Fibroblast of peridontal ligament (primary cell): ENCODE measurements around the gene CORO1C.
A peak's percentile ranks its signal among the peaks of the same experiment; 100 is the strongest.

Experiments used
- DNase-seq: peaks from one replicate; pipeline ENCODE4 v3.0.0-alpha.2; 2010; ENCODE audit errors: extremely low read depth

The CORO1C gene

GRCh38 chr12:108724890-108725151 lies 6.5 kb downstream of the CORO1C start:
- no peak for DNase-seq

- DNase-seq: no peak
Observed at GRCh38 chr12:108724054-108724889, 7.0 kb downstream of the CORO1C start.

DNA sequence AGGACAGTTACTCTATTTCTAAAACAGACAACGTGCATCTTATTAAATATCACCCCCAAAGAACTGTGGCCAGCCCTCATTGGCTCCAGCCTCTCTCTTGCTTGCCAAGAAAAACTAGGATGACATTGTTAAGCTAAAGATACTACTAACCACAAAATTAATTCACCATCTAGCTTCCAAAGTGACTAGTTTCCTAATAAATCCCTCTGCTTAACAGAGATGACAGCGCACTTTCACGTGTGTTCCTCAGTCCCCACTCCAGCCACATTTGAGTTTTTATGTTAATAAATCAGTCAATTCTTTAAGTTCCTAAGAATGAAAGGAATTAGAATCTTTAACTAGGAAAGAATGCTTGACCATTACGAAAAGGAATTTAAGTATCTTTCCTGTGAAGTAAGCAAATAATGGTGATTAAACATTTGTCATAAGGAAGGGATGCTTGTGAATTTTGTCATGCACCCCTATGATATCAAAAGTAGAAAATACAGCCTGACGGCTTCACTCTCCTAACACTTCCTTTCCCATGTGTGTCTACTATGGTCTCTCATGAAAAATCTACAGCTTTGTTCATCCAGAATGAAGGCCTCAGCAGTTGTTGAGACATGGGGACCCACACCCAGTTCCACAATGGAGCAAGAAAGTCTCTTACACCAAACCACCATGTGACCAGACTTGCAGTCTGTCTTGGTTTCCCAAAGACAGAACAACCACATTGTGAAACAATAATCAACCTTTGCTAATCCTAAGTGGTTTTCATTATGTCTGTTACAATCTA lies 8.1 kb downstream of the CORO1C start:
- peak; percentile 85 for DNase-seq

- peak; percentile 54 for DNase-seq
Observed at GRCh38 chr12:108722463-108722862, 8.9 kb downstream of the CORO1C start.

DNA sequence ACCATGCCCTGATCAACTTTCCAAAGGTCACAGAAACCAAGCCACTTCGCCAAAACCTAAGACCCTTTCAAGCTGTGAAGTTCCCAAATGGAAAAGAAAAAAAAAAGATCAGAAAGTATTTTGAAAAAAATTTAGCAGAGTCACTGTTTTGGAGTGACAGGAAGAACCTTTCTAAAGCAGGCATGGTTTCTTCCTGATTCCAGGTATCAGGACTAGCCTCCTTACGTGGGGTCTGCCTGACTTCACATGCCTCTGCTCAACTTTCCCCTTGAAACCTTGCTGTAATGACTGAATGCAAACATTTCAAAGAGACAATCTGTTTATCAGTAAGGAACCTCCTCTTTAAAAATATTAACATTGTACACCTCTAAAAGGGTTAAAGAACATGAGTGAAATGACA lies 9.5 kb downstream of the CORO1C start:
- no peak for DNase-seq

GRCh38 chr12:108720757-108721514 lies 10.4 kb downstream of the CORO1C start:
- peak; percentile 62 for DNase-seq

DNA sequence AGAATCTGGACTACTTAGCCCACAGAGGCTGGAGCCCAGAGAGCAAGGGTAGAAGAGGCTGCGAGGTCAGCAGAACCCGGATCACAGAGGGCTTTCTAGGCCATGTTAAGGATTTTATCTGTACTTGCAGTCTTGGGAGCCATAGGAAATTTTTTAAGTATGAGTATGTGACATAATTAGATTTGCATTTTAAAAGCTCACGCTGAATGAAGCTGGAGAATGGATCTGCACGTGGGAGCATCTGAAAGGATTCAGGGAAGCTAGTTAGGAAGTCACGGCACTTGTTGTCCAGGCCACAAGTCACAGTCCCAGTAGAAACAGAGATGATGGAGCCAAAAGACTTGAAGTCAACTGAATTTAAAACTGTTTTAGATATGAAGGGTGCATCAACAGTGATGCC lies 14.1 kb downstream of the CORO1C start:
- no peak for DNase-seq

DNA sequence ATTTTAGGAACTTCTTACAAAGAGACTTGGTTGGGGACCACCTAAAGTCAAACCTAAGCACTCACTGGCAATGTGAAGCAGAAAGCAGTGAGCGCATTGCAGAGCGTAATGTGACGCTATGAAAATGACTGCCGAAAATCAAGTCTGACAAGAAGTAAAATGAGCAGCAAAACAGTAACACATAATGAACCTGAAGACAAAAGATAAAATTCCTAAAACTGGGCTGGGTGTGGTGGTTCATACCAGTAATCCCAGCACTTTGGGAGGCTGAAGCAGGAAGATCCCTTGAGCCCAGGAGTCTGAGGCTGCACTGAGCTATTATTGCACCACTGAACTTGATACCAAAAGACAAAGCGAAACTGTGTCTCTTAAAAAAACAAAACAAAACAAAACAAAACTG lies 16.5 kb downstream of the CORO1C start:
- DNase-seq: no peak

DNA sequence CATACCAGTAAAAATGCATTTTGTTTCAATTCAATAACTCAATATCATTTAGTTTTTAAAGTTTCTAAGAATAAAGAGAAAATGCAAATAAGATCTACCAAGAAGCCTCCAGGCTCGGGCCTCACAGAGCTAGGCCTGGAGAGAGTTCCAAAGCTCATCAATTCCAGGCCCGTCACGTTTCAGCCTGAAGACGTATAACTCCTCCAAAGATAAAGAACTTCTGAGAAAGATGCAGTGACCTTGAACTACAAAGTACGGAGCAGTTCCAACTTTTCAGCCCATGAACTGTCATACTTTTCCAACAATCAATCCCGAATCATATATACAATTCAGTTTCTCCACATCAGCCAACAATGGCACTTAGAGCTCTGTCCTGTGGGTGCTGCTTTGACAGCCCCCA lies 17.8 kb downstream of the CORO1C start:
- no peak for DNase-seq

DNA sequence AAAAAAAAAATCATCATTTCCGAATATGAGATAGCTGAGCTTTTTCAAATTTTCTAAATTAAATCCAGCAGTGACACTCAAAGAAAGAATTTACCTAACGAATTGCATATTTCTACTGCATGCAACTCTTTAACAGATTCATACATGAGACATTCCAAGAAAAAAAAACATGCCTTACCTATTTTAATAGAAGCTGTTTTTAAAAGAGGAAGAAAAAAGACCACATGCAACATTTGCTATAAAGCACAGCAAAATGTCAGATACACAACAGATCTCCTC lies 18.5 kb downstream of the CORO1C start:
- no peak for DNase-seq

GRCh38 chr12:108712165-108712924 lies 19.0 kb downstream of the CORO1C start:
- DNase-seq: no peak

- DNase-seq: no peak
Observed at GRCh38 chr12:108711489-108712164, 19.7 kb downstream of the CORO1C start.

- no peak for DNase-seq
Observed at GRCh38 chr12:108709697-108710096, 21.6 kb downstream of the CORO1C start.

DNA sequence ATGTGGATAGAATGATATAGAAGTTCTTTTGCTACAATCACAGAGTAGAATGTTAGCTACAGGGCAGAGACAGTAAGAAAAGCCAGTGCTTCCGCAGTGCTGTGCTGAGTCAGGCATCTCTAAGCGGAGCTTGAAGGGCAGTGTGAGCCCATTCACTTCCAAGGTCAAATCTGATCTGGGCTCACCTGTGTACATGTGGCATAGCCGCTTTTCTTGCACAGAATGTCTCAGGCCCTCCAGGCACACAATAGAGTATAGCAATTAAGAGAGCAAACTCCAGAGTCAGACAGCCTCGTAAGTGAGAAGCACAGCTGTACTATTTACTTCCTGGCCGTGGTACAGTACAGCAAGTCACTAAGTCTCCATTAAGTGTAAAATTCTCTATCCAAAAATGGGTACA lies 26.8 kb downstream of the CORO1C start:
- no peak for DNase-seq

DNA sequence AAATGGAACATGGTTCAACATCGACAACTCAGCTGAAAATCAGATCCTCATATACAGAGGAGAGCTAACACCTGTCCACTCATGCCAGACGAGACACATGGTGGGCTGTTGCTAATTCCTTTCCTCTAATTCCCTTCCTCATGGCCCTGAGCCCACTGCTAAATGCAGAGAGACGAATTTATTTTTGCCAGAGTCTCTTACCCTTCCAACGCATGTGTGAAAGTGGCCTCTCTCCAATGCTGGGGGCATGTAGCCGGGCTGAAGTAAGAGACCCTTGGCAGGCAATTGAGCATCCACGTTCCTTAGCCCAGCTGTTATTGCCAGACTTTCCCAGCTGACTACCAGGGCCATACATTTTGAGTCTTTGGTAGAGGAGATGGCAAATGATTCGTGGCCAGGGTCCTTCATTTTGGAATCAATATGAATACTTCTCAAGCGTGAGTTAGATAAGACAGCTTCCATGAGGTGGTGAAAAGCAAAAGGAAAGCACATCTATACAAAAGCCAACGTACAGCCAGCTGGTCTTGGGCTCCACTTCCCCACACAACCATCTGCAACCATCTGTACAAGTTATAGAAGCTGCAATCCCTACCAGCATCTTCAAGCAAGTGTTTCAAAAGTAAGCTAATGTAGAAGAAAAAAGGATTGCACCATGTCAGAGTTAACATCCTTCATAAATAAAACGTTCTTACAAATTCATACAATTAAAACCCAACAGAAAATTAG lies 28.6 kb downstream of the CORO1C start:
- DNase-seq: no peak

- DNase-seq: peak; percentile 51
Observed at GRCh38 chr12:108701779-108702441, 29.4 kb downstream of the CORO1C start.

DNA sequence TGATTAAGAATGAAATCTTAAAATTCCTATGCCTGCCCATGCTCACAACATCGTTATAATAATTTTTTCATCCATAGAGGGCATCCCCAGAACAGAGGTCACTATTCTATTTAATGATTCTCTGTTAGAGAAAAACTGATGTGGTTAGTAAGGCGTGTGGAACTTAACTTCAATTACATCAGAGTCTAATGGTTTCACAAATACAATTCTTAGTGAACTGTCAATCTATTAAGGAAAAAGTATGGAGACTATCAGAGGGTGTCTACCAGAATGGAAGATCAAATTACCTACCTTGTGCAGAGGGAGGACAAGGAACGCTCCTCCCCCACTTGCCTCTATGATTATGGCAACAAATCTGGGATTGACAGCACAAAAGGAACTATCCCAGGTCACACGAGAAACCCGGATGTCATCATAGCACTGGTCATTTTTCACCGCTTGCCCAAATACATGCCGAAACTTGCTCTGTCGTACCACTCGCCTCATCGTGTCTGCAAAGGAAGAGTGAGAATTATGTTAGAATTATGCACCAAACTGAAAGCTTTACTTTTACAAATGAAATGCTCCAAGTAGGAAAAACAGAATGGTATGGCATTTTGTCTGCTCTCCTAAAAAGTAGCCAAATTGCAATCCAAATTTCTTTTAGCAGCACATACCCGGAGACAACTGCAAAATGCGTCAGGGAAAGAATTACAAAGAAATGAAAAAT lies 30.3 kb downstream of the CORO1C start:
- no peak for DNase-seq

GRCh38 chr12:108699955-108700563 lies 31.3 kb downstream of the CORO1C start:
- DNase-seq: peak; percentile 60

DNA sequence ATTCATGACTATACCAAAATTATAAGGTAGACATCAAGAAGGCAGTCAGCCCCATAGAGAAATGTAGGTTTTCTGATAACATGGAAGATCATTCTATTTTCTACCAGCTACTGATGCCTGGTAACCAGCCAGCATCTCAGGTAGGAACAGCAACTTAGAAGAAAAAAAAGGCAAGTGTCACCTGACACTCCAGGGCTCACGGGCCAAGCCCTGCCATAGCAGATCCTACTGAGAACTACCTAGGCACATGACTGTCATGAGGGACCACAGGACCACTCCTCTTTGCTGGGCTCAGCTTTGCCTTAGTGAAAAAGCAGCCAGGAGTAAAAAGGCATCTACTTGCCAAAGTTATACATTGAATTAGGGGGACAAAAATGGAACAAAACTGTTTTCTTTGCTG lies 33.4 kb downstream of the CORO1C start:
- no peak for DNase-seq

DNA sequence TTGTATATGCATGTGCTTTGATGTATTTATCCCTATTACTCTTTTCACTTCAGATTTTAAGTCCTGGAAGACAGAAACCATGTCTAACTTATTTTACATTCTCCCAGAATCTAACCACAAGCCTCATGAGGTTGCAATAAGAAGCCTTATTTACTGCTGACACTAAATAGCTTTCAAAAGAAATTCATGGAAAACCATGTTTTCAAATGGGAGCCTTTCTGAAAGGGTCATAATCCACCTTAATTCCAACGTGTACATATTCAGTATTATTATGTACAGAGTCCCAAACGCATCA lies 34.4 kb downstream of the CORO1C start:
- peak; percentile 68 for DNase-seq
